Sigmoid colon (tissue), 4 donors: ENCODE measurements around the gene CBLB.

Experiments
- POLR2AphosphoS5 ChIP-seq, 4 donors: sonication (generic); formaldehyde crosslinking; IDR thresholded peaks; one replicate each; pipeline ENCODE4 v1.6.1; 2017; ENCODE audit warnings: antibody characterized with exemption in 4 of 4
- TF ChIP-seq, protein P1 (sequence below), 4 experiments: fragments of 450-650 bp in 3 of 4; fragments of 200-600 bp in 1 of 4; IDR thresholded peaks; one replicate each; pipeline ENCODE4 v1.5.1; 2016 to 2019; ENCODE audit warnings: antibody characterized with exemption in 4 of 4, mild to moderate bottlenecking in 3 of 4, moderate library complexity in 2 of 4

DNA sequence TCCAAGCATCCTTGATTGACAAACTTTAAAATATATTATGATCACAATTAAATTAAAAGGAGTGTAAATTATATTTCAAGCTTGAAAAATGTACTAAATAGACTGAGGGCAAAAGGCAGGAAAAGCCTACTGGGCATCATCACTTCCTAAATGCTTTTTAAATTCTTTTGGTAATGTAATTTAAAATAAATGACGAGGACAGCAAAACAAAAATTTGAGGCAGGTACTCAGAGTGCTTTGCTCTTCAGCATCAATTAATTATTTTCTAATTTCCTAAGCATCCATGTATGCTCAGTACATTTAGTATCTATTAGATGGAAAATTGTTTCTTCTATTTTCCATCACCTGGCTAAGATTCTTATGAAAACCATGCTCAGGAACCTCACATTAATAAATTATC lies 5.2 kb downstream of the CBLB start:
- no peak for TF ChIP-seq POLR2AphosphoS5 (IDR thresholded peaks at IDR 0.05)
- TF ChIP-seq, protein P1, sequence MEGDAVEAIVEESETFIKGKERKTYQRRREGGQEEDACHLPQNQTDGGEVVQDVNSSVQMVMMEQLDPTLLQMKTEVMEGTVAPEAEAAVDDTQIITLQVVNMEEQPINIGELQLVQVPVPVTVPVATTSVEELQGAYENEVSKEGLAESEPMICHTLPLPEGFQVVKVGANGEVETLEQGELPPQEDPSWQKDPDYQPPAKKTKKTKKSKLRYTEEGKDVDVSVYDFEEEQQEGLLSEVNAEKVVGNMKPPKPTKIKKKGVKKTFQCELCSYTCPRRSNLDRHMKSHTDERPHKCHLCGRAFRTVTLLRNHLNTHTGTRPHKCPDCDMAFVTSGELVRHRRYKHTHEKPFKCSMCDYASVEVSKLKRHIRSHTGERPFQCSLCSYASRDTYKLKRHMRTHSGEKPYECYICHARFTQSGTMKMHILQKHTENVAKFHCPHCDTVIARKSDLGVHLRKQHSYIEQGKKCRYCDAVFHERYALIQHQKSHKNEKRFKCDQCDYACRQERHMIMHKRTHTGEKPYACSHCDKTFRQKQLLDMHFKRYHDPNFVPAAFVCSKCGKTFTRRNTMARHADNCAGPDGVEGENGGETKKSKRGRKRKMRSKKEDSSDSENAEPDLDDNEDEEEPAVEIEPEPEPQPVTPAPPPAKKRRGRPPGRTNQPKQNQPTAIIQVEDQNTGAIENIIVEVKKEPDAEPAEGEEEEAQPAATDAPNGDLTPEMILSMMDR (IDR thresholded peaks at IDR 0.05), result no peak
